Retinal pigment epithelial cell (primary cell): ENCODE data around the gene PRRX2.

Experiments
- DNase-seq: peaks from one replicate; pipeline ENCODE4 v3.0.0-alpha.2; 2010; ENCODE audit warnings: low read depth
- H3K4me3 ChIP-seq: 2 replicates; pipeline ENCODE4 v1.5.1; 2011; ENCODE audit warnings: mild to moderate bottlenecking, low read length, control low read depth, moderate library complexity
- TF ChIP-seq, protein P1 (sequence below): conservative IDR thresholded peaks from 2 replicates; pipeline ENCODE4 v1.5.1; 2011; ENCODE audit warnings: low read depth, low read length, control low read depth, inconsistent platforms

PRRX2 gene

DNA sequence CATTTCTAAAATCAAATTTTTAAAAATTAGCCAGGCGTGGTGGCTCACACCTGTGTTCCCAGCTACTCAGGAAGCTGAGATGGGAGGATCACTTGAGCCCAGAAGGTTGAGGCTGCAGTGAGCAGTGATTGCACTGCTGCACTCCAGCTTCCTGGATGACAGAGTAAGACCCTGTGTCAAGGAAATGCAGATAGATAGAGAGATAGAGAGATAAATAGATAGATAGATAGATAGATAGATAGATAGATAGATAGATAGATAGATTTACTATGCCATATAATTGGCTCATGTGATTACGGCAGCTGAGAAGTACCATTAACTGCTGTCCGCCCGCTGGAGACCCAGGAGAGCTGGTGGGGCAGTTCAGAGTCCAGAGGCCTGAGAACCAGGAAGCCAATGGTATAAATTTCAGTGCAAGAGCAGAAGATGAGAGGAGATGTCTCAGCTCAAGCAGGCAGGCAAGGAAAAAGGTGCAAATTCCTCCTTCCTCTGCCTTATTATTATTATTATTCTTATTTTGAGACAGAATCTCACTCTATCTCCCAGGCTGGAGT lies 100.4 kb downstream of the PRRX2 start:
- no peak for DNase-seq
- TF ChIP-seq, protein P1, sequence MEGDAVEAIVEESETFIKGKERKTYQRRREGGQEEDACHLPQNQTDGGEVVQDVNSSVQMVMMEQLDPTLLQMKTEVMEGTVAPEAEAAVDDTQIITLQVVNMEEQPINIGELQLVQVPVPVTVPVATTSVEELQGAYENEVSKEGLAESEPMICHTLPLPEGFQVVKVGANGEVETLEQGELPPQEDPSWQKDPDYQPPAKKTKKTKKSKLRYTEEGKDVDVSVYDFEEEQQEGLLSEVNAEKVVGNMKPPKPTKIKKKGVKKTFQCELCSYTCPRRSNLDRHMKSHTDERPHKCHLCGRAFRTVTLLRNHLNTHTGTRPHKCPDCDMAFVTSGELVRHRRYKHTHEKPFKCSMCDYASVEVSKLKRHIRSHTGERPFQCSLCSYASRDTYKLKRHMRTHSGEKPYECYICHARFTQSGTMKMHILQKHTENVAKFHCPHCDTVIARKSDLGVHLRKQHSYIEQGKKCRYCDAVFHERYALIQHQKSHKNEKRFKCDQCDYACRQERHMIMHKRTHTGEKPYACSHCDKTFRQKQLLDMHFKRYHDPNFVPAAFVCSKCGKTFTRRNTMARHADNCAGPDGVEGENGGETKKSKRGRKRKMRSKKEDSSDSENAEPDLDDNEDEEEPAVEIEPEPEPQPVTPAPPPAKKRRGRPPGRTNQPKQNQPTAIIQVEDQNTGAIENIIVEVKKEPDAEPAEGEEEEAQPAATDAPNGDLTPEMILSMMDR = no peak

DNA sequence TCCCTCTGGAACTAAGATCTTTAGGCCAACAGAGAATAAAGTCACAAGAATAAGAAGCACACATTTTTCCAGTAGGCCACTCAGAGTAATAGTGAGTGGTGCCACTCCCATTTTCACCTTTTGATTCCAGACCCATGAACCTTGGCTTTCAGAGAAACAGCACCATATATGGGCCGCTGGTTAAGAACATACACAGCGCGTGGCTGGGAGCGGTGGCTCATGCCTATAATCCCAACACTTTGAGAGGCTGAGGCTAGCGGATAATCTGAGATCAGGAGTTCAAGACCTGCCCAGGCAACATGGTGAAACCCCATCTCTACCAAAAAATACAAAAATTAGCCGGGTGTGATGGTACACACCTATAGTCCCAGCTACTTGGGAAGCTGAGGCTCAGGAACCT lies 103.0 kb downstream of the PRRX2 start:
- no peak overlapping the region for H3K4me3 ChIP-seq
- DNase-seq = no peak
- TF ChIP-seq, protein P1 = no peak

More for the DNA sequence above, 100.4 kb downstream of the PRRX2 start:
- no peak overlapping the region for H3K4me3 ChIP-seq

DNA sequence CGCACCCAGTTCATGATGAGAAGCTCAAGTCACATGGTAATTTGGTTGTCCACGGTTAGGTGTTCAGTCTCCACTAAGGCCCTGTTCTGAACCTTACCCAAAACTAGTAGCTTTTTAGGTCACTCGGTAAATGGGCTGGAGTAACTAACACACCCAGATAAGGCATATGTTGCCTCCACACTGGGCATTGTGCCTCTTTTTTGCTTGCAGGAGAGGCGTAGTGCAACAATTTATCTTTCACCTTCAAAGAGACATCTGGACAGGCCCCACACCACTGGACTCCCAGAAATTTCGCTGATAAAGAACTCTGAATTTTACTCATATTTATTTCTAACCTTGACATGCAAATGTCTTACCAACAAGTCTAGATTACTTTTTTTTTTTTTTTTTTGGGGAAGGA lies 104.2 kb downstream of the PRRX2 start:
- no peak overlapping the region for H3K4me3 ChIP-seq
- DNase-seq = no peak
- TF ChIP-seq, protein P1 = no peak

DNA sequence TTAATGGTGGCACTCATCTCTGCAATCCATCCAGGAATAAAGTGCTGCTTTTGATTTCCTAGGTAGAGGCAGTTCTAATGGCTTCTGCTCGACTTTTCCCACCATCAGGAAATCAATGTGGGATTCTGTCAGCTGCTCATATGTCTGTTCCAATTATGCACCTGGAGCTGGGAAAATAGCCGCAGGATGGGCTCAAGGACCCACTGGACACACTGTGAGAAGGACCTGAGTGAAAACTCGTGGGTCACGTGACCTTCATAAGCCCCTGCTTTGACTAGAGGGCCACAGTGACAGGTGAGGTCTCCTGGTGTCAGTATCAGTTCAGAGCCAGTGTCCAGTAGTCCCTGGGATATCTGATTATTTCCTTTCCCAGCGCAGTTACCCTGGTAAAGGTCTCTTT lies 105.3 kb downstream of the PRRX2 start:
- DNase-seq = no peak
- TF ChIP-seq, protein P1 = no peak
- H3K4me3 ChIP-seq = no peak overlapping the region
